GM18499 (cell line): ENCODE measurements around the gene OXA1L.
"Not testable (repeated sequence)": the region's sequence is repeated elsewhere in the genome, so short reads cannot be mapped to it uniquely, and the experiment has no call there.

ENCODE experiments used
- ATAC-seq: cut with Tn5 transposase; IDR thresholded peaks from one replicate; pipeline ENCODE4 v1.9.1; 2021; ENCODE audit warnings: moderate number of reproducible peaks; ENCODE audit not compliant: insufficient read depth, unreplicated experiment

Gene OXA1L

DNA sequence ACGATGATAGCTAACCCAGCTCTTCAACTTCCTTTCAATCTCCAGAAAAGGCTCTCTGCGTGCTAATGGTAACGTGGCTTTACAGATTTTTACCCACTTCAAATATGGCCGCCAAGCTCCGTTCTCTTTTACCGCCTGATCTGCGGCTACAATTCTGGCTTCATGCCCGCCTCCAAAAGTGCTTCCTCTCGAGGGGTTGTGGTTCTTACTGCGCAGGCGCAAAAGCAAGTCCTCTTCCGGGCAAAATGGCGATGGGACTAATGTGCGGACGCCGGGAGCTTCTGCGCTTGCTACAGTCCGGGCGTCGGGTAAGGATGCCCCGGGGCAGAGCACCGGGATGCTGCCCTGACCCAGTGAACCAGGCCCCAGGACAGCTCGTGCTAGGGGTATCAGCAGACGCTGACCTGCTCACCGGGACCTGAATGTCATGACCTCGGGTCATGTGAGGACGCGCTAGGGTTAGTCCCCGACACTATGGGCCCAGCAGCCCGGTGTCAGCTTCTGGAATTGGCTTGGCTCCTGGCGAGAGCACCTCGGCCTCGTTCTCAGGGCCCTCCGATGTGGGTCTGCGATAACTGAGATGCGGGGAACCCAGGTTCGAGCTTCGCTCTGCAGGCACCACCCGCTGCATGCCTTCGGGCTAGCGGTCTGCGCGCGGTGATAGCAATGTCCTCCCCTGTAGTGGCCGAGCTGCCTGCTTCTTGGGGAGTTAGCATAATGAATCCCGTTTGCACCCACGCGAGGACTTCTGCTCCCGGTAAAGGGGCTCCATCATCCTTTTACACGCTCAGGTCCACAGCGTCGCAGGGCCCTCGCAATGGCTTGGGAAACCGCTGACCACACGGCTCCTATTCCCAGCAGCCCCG lies at the start of gene OXA1L:
Gene OXA1L, plus strand, starts transcription at position 232 of the 866 bp plus-strand sequence. Its CDS starts 14 bp downstream, at position 246.
- ATAC-seq, result peak; percentile 51

DNA sequence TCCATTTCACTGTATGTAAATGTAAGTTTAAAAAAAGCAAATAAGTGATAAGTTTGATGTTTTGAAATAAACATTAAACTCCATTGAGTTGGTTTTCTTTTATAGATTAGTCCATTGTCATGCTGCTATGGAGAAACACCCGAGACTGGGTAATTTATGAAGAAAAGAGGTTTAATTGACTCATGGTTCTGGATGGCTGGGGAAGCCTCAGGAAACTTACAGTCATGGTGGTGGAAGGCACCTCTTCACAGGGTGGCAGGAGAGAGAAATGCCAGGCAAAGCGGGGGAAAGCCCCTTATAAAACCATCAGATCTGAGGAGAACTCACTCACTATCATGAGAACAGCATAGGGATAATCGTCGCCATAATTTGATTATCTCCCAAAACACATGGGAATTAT lies 48.4 kb upstream of the OXA1L start:
- ATAC-seq, result no peak

DNA sequence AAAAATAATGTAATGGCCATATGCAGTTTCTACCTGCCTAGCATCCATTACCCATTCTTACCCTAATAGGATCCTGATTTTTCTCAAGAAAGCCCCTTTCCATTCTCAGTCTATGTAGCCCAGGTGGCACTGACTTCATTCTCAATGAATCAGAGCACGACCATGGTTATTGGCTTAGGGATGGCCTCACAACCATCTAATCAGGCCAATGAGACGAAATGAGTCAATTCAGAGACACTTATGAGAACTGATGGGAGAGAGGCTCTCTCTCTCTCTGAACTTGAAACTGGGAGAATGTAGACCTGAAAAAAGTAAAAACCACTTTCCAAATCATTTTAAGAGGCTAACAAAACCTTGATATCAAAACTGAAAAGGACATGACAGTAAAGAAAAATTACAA lies 45.3 kb upstream of the OXA1L start:
- ATAC-seq, result no peak

DNA sequence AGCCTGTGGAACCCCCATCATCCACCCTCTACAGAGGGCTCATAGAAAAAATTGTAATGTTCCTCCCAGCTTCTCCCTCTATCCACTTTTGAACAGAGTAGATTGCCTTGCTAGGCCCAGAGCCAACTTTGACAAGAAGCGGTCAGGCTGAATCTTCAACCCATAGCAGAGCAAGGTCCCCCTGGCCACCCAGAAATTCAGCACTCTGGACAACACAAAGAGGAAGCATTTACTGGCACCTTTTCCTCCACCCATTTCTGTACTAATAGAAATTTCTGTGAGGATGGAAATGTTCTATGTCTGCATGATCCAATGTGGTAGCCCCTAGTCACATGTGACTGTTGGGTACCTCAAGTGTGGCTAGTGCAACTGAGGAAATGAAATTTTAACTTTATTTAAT lies 42.7 kb upstream of the OXA1L start:
- no peak for ATAC-seq

DNA sequence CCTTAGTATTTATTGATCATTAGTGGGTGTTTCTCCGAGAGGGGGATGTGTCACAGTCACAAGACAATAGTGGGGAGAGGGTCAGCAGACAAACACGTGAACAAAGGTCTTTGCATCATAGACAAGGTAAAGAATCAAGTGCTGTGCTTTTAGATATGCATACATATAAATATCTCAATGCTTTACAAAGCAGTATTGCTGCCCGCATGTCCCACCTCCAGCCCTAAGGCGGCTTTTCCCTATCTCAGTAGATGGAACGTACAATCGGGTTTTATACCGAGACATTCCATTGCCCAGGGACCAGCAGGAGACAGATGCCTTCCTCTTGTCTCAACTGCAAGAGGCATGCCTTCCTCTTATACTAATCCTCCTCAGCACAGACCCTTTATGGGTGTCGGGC lies 41.6 kb upstream of the OXA1L start:
- ATAC-seq, result not testable (repeated sequence)

DNA sequence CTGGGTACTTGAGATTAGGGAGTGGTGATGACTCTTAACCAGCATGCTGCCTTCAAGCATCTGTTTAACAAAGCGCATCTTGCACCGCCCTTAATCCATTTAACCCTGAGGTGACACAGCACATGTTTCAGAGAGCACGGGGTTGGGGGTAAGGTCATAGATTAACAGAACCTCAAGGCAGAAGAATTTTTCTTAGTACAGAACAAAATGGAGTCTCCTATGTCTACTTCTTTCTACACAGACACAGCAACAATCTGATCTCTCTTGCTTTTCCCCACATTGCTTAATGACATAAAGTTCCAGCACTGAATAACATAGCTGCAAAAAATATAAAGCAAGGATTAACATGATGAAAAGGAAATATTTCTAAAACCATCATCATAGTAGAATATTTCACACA lies 41.1 kb upstream of the OXA1L start:
- not testable (repeated sequence) for ATAC-seq

DNA sequence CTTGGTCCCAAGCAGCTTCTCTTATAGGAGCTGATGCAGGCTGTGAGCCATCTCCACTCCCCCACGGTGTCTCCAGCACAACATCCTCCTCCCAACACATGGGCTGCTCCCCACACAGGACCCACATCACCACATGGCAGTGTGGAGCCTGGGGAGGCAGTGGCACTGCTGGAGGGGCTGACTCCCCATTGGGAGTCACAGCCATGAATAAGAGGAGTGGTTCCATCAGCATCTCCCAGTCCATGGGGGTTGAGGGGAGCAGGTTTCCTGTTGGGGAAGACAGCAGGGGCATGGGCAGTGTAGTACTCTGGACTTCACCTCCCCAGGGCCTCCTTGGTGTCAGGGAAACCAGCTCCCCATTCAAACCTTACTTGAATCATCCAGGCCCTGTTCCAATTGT lies 40.5 kb upstream of the OXA1L start:
- no peak for ATAC-seq

DNA sequence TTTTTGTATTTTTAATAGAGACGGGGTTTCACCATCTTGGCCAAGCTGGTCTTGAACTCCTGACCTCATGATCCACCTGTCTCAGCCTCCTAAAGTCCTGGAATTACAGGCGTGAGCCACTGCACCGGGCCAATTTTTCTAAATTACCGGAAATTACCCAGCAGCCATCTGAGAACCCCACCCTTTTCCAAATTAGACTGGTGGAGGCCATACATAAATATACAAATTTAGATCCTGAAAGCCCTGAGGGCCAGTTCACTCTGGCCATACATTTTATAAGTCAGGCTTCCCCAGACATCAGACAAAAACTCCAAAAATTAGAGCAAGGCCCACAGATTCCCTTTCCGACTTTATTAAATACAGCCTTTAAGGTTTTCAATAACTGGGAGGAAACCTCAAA lies 34.4 kb upstream of the OXA1L start:
- ATAC-seq, result not testable (repeated sequence)

DNA sequence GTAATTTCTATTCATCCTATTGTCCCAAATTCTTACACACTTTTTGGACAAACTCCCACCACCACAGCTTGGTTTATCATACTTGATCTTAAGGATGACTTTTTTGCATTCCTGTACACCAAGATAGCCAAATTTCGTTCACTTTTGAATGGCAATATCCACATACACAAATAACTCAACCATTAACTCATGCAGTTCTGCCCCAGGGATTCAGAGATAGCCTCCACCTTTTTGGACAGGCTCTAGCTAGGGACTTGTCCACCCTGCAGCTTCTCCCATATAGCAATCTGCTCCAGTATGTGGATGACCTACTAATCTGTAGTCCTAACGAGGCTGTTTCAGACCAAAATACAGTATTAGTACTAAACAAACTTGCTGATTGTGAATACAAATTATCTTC lies 32.7 kb upstream of the OXA1L start:
- ATAC-seq, result no peak

DNA sequence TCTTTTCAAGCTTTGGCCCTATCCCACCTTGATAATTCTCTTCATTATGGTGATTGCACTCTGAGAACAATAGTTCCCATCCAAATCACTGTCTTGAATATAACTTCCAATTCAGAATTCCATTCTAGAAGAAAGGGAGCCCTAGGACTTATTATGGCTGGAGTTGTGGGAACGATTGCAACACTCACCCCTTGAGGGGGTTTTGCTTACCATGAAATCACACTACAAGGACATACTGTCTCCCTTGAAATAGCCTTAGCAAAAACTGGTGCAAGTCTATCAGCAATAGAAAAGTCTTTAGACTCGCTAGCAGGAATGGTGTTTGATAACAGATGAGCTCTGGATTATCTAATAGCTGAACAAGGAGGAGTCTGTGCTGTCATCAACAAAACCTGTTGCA lies 31.4 kb upstream of the OXA1L start:
- no peak for ATAC-seq

DNA sequence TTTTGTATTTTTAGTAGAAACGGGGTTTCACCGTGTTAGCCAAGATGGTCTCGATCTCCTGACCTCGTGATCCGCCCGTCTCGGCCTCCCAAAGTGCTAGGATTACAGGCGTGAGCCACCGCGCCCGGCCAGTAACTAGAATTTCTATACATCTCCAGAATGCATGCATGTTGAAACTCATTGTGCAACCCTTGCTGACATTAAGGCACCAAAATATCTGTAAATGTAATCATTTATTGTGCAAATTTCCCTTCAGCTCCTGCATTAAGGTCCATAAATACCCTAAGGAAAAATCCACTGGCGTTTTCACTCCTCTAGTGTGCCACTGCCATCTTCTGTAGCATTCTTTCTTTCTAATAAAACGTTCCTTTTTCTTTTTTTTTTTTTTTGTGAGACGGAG lies 30.1 kb upstream of the OXA1L start:
- ATAC-seq, result not testable (repeated sequence)

DNA sequence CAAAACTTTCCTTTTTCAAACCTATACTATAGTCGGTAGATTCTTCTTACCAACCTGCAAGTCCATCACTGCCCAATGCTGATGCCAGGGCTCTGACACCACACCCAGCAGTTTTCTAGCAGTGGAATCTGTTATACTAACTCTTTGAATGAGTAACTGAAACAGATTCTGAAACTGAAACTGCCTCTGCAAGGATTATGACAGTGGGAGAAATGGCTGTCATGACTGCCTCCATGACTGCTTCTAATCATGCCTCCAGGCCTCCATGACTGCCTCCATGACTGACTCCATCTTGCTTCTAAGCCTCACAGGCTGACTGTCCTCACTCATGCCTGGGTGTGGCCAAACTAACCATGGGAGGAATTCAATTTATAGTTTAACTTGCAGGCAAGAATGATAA lies 29.4 kb upstream of the OXA1L start:
- ATAC-seq, result no peak

DNA sequence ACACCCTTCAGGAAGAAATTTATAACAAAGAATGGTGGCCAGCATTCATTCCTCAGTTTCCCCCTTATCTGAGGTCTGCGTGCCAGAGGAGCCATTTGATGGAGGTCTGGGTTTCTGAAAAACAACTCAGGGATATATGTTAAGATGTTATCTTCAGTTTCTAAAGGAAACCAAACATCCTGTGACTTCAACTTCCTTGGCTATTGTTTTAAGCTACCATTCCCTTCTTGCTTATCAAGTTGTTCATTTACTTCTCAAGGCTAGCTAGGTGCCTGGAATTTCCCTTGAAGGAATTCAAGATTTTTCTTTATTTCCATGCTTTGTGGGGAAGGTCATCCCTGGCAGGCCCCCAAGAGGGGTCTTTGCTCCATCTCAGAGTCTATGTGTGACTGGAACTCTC lies 27.1 kb upstream of the OXA1L start:
- ATAC-seq, result no peak

DNA sequence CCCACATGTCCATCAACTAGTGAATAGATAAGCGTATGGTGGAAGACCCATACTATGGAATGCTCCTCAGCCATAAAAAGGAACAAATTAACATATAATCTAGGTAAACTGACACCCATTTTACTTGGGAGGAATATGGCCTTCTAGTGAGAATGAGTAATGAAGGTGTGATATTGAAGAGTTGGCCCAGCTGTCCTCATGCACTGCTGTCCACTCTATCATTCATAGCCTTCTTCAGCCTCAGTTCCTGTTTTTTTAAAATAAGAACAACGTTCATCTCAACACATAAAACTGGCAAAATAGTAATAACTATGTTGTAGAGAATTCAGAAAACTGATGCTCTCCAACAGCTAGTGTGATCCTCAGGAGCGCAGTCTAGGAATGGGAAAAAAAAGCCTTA lies 26.5 kb upstream of the OXA1L start:
- ATAC-seq, result no peak

DNA sequence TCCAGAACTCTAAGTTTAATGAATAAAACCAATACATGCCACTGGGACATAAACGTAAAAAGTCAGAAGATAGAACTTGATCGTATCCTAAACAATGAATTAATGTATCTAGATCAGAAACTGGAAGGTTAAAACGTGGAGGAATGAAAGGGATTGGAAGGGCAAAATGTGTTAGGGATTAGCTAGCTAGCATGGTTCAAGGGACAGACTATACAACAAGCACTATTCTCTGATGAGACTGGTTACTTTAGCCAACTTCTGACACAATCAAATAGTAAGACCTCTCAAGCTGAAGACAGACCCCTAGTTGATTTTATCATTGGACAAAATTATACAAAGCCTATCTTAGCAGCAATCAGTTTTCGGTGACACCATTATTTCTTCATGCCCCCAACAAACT lies 18.7 kb upstream of the OXA1L start:
- no peak for ATAC-seq

DNA sequence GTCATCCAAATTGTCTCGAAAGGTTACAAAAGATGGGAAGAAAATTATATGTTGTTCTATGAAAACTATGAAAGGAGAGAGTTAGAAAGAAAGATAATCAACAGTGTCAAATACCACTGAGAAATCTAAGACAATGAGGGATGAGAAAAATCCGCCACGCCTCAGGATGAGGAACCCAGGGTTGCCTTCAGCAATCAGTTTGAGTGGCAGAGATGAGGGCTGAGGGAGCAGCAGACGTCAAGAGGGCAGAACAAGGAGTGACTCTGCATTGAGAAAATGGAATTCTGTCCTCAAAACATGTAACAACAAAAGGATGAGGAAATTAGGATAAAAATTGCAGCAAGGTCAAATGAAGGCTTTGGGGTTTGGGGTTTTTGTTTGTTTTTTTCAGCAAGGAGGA lies 18.3 kb upstream of the OXA1L start:
- ATAC-seq, result no peak

DNA sequence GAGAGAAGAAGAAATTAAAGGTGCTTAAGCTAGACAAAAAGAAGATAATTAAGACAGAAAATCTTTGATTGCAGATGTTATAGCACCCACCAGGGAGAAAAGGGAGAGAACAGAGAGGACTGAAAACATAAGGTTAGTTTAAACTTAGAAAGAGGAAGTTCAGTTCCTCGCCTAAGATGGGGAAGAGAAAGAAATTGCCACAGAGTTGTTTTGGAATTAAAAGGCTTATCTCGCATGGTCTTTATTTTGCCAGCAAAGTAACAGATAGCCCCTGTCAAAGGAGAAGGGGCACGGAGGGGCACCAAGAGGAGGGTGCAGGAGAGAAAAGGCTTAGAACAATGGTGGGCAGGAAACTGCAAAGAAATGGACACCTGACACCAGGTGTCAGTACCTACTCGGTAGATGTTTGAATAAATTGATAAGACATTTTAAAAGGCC lies 17.8 kb upstream of the OXA1L start:
- no peak for ATAC-seq

DNA sequence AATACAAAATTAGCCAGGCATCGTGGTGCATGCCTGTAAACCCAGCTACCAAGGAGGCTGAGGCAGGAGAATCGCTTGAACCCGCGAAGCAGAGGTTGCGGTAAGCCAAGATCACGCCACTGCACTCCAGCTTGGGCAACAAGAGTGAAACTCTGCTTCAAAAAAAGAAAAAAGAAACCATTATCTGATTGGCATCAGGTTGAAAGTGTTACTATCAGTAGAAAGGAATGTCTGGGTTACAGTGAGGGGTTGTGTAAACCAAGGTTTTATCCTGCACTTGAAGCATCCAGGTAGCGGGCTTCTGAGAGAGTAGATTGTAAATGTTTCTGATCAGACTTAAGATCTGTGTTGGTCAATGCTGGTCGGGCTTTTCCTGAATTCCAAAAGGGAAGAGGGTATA lies 14.1 kb upstream of the OXA1L start:
- ATAC-seq, result no peak

DNA sequence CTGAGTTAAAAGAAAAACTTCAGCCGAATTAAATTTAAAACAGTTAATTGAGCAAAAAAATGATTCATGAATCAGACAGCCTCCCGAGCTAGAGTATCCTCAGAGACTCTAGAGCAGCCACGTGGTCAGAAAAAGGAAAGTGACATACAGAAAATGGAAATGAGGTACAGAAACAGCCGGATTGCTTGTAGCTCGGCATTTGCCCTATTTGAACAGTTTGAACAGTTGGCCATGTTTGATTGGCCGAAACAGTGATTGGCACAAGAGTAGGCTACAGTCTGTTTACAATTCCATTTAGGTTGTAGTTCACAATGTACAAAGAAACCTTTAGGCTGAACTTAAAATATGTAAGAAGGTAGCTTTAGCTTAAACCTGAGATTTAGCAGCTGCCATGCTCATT lies 12.9 kb upstream of the OXA1L start:
- ATAC-seq, result no peak

DNA sequence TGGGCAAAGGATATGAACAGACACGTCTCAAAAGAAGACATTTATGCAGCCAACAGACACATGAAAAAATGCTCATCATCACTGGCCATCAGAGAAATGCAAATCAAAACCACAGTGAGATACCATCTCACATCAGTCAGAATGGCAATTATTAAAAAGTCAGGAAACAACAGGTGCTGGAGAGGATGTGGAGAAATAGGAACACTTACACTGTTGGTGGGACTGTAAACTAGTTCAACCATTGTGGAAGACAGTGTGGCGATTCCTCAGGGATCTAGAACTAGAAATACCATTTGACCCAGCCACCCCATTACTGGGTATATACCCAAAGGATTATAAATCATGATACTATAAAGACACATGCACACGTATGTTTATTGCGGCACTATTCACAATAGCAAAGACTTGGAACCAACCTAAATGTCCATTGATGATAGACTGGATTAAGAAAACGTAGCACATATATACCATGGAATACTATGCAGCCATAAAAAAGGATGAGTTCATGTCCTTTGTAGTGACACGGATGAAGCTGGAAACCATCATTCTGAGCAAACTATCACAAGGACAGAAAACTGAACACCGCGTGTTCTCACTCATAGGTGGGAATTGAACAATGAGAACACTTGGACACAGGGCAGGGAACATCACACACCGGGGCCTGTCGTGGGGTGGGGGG lies 8.4 kb upstream of the OXA1L start:
- not testable (repeated sequence) for ATAC-seq

DNA sequence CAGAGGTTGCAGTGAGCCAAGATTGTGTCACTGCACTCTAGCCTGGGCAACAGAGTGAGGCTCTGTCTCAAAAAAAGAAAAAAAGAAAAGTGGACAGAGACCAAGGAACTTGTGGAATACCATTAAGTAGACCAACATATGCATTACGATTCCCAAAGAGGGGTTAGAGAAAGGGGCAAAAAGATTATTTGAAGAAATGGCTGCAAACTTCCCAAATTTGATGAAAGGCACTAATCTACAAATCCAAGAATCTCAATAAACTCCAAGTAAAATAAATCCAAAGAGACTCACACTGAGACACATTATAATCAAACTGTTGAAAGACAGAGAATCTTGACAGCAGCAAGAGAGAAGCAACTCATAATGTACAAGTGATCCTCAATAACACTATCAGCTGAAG lies 4.8 kb upstream of the OXA1L start:
- no peak for ATAC-seq

DNA sequence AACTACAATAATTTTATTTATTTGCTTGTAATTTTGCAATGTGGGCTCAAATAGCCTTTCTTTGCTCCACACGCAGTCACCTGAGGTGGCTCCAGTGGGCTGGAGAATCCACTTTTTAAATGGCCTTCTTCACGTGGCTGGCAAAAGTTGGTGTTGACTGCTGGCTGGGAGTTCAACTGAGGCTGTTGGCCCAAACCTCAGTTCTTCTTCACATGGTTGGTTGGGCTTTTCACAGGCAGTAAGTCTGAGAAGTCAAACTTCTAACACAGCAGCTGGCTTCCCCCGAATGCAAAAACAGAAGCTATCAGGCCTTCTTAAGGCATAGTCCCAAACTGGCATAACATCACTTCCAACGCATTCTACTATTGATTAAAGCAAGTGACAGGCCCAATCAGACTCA lies 2.1 kb upstream of the OXA1L start:
- no peak for ATAC-seq
